OCI-LY3 (cell line): ENCODE data around the gene ZC3H14.

Experiments
- H2AFZ ChIP-seq: fragments of 200-600, 300-600 bp; shearing (Covaris generic); 2 replicates; pipeline ENCODE4 v1.6.0; 2014; ENCODE audit warnings: antibody characterized with exemption, low read depth, low read length
- H3K27ac ChIP-seq: fragments of 200-600, 300-600 bp; sonication (generic); 2 replicates; pipeline ENCODE4 v1.5.1; 2014; ENCODE audit warnings: mild to moderate bottlenecking, low read length, moderate library complexity, mixed read lengths
- H3K27me3 ChIP-seq: fragments of 200-600, 300-600 bp; sonication (generic); 2 replicates; pipeline ENCODE4 v1.6.1; 2014; ENCODE audit warnings: low read depth, low read length, mixed read lengths
- H3K36me3 ChIP-seq: fragments of 200-600, 300-600 bp; sonication (generic); replicated peaks from 2 replicates; pipeline ENCODE3; 2014; ENCODE audit warnings: low read depth, low read length, mixed read lengths
- H3K4me1 ChIP-seq: fragments of 300-600, 200-600 bp; sonication (generic); 2 replicates; pipeline ENCODE4 v1.6.1; 2014; ENCODE audit warnings: low read length, mixed read lengths
- H3K4me2 ChIP-seq: fragments of 200-600, 300-600 bp; sonication (generic); 2 replicates; pipeline ENCODE4 v1.6.1; 2014; ENCODE audit warnings: low read length, mixed read lengths
- H3K4me3 ChIP-seq: fragments of 300-600, 200-600 bp; sonication (generic); 2 replicates; pipeline ENCODE4 v1.5.1; 2014; ENCODE audit warnings: antibody characterized with exemption, mild to moderate bottlenecking, low read length, moderate library complexity
- H3K79me2 ChIP-seq: fragments of 300-600, 200-600 bp; shearing (Covaris generic); 2 replicates; pipeline ENCODE4 v1.6.1; 2014; ENCODE audit warnings: mild to moderate bottlenecking, low read length, mixed read lengths
- H3K9ac ChIP-seq: fragments of 300-600, 200-600 bp; shearing (Covaris generic); 2 replicates; pipeline ENCODE4 v1.6.0; 2014; ENCODE audit warnings: mild to moderate bottlenecking, low read length, moderate library complexity
- H3K9me3 ChIP-seq: fragments of 200-600, 300-600 bp; shearing (Covaris generic); 2 replicates; pipeline ENCODE4 v1.6.1; 2014; ENCODE audit warnings: low read length, mixed read lengths; ENCODE audit not compliant: insufficient read depth
- H4K20me1 ChIP-seq: fragments of 200-600, 300-600 bp; sonication (generic); 2 replicates; pipeline ENCODE4 v1.6.1; 2016; ENCODE audit warnings: low read length, mixed read lengths; ENCODE audit not compliant: insufficient read depth
- CTCF ChIP-seq: fragments of 200-600, 300-600 bp; sonication (generic); IDR thresholded peaks from 2 replicates; pipeline ENCODE4 v1.5.1; 2014; ENCODE audit warnings: antibody characterized with exemption, low read length, low read depth
- EZH2phosphoT487 ChIP-seq: fragments of 200-600 bp; shearing (Covaris generic); IDR thresholded peaks from 2 replicates; pipeline ENCODE4 v1.6.1; 2018; ENCODE audit warnings: antibody characterized with exemption, mixed run types, low read depth

Gene ZC3H14

GRCh38 chr14:88630565-88630964, 67.7 kb downstream of the ZC3H14 start:
- Histone ChIP-seq H3K27ac (no peak overlapping the region), H3K4me1 (no peaks in the 10 kb centered on the region), H2AFZ (no peak overlapping the region), H3K27me3 (no peaks in the 10 kb centered on the region), H3K9me3 (no peaks in the 10 kb centered on the region), H4K20me1 (no peaks in the 10 kb centered on the region), H3K36me3 (no peaks in the 10 kb centered on the region), H3K4me2 (no peak overlapping the region), H3K9ac (no peak overlapping the region), H3K79me2 (no peaks in the 10 kb centered on the region), H3K4me3 (no peak overlapping the region)
- no peak for TF ChIP-seq CTCF

- Histone ChIP-seq H4K20me1 (no peaks in the 10 kb centered on the region), H3K4me2 (no peak overlapping the region), H3K4me1 (no peaks in the 10 kb centered on the region), H3K9me3 (no peaks in the 10 kb centered on the region), H3K9ac (no peak overlapping the region), H3K36me3 (no peaks in the 10 kb centered on the region), H3K79me2 (no peaks in the 10 kb centered on the region), H3K4me3 (no peak overlapping the region), H3K27me3 (no peaks in the 10 kb centered on the region), H2AFZ (no peak overlapping the region), H3K27ac (no peak overlapping the region)
- no peak for TF ChIP-seq EZH2phosphoT487
- TF ChIP-seq CTCF, result no peak
Measured at GRCh38 chr14:88631091-88631490, 68.3 kb downstream of the ZC3H14 start.

GRCh38 chr14:88632512-88632911, 69.7 kb downstream of the ZC3H14 start:
- Histone ChIP-seq H3K27ac (no peak overlapping the region), H3K79me2 (no peaks in the 10 kb centered on the region), H2AFZ (no peak overlapping the region), H3K36me3 (no peaks in the 10 kb centered on the region), H3K4me1 (no peaks in the 10 kb centered on the region), H3K27me3 (no peaks in the 10 kb centered on the region), H4K20me1 (no peaks in the 10 kb centered on the region), H3K4me2 (no peak overlapping the region), H3K4me3 (no peak overlapping the region), H3K9ac (no peak overlapping the region), H3K9me3 (no peaks in the 10 kb centered on the region)
- TF ChIP-seq EZH2phosphoT487 (no peak), CTCF (no peak)

GRCh38 chr14:88639221-88639620, 76.4 kb downstream of the ZC3H14 start:
- TF ChIP-seq EZH2phosphoT487 (no peak), CTCF (no peak)
- Histone ChIP-seq H3K4me3 (no peak overlapping the region), H3K36me3 (no peaks in the 10 kb centered on the region), H3K27me3 (no peaks in the 10 kb centered on the region), H3K79me2 (no peaks in the 10 kb centered on the region), H3K9ac (no peak overlapping the region), H4K20me1 (no peaks in the 10 kb centered on the region), H3K27ac (no peak overlapping the region), H3K9me3 (no peaks in the 10 kb centered on the region), H2AFZ (no peak overlapping the region), H3K4me2 (no peak overlapping the region), H3K4me1 (no peaks in the 10 kb centered on the region)
